Activated CD8-positive, alpha-beta memory T cell treated with anti-CD3 and anti-CD28 coated beads, Interleukin-2, amount 50 U/mL, for 24 hours (primary cell): ENCODE data around the gene PANX2.

Experiments
- DNase-seq: peaks from one replicate; pipeline ENCODE4 v3.0.0-alpha.2; 2020; ENCODE audit errors: extremely low read depth

PANX2 gene

GRCh38 chr22:50183141-50183971 is 12.8 kb downstream of the PANX2 start:
- DNase-seq, result no peak

GRCh38 chr22:50184004-50184901 is 13.7 kb downstream of the PANX2 start:
- no peak for DNase-seq

GRCh38 chr22:50184902-50185374 is 14.4 kb downstream of the PANX2 start:
- no peak for DNase-seq

- peak; percentile 54 for DNase-seq
These were observed 15.0 kb downstream of the PANX2 start, which contains the start of gene TRABD for GRCh38 chr22:50185375-50186087. TSS of gene TRABD (plus strand) at chr22:50185913. CDS start at chr22:50193061, 7,148 bp downstream.

GRCh38 chr22:50186181-50186714 is 15.7 kb downstream of the PANX2 start:
- DNase-seq, result no peak

GRCh38 chr22:50186761-50187523 is 16.4 kb downstream of the PANX2 start:
- no peak for DNase-seq

- DNase-seq, result no peak
These were observed 17.8 kb downstream of the PANX2 start for GRCh38 chr22:50188356-50188755.

- no peak for DNase-seq
These were observed 18.8 kb downstream of the PANX2 start for GRCh38 chr22:50189184-50189848.

GRCh38 chr22:50189849-50190181 is 19.3 kb downstream of the PANX2 start:
- DNase-seq, result no peak

GRCh38 chr22:50190182-50190940 is 19.8 kb downstream of the PANX2 start:
- DNase-seq, result peak; percentile 37

GRCh38 chr22:50190941-50191741 is 20.6 kb downstream of the PANX2 start:
- peak; percentile 57 for DNase-seq

GRCh38 chr22:50192436-50193204 is 22.1 kb downstream of the PANX2 start:
- no peak for DNase-seq

GRCh38 chr22:50193621-50194020 is 23.1 kb downstream of the PANX2 start:
- no peak for DNase-seq

- no peak for DNase-seq
These were observed 23.7 kb downstream of the PANX2 start for GRCh38 chr22:50194037-50194805.

GRCh38 chr22:50196256-50196655 is 25.7 kb downstream of the PANX2 start:
- DNase-seq, result no peak

- no peak for DNase-seq
These were observed 26.7 kb downstream of the PANX2 start for GRCh38 chr22:50197000-50197800.
